ENCODE data around the gene TMEM132D.

GRCh38 chr12:129665414-129665813 lies 238.4 kb downstream of the TMEM132D start:
- no peak for TF ChIP-seq CTCF (IDR thresholded peaks at IDR 0.05)
- TF ChIP-seq TCF7L2 (IDR thresholded peaks at IDR 0.05; ENCODE audit: low read depth, low read length), result no peak
